ENCODE measurements around the gene CD38. TPM values are rescaled to one million over a fixed set of nuclear protein-coding genes. Genes with fewer than 3 reads are reported as not detected.

CD38 gene
- total RNA-seq, 2 donors from 2014 or later, result 0.78 to 2.6 TPM

GRCh38 chr4:15769202-15769601, 8.9 kb upstream of the CD38 start:
- intact Hi-C loops (cut with DNase I), result no loop called here
- DNase-seq, result no peak
- no peak for ATAC-seq
- Histone ChIP-seq H3K36me3 (replicated peaks in 1 of 2; ENCODE audit: insufficient read depth in 1 of 2, low read depth in 2 of 2) (no peaks in the 10 kb centered on the region), H3K27ac (no peak overlapping the region), H3K4me3 (no peak overlapping the region), H3K4me1 (no peaks in the 10 kb centered on the region), H3K27me3 (no peaks in the 10 kb centered on the region), H3K9me3 (no peaks in the 10 kb centered on the region)
- 53 to 54% methylated on average over 2 of the region's 2 CpGs for WGBS, 2 donors
- TF ChIP-seq CTCF (IDR thresholded peaks at IDR 0.05) (no peak), POLR2A (IDR thresholded peaks at IDR 0.05) (no peak)

GRCh38 chr4:15771216-15772058, 6.7 kb upstream of the CD38 start:
- no peaks in the 10 kb centered on the region for H3K9me3 ChIP-seq
- H3K4me3 ChIP-seq, result no peak overlapping the region
- TF ChIP-seq CTCF (IDR thresholded peaks at IDR 0.05), result no peak
- TF ChIP-seq POLR2A (IDR thresholded peaks at IDR 0.05), result no peak
- intact Hi-C loops (cut with DNase I), result no loop called here
- H3K36me3 ChIP-seq (replicated peaks in 1 of 2; ENCODE audit: insufficient read depth in 1 of 2, low read depth in 2 of 2), result no peaks in the 10 kb centered on the region
- H3K27ac ChIP-seq, result no peak overlapping the region
- H3K27me3 ChIP-seq, result no peaks in the 10 kb centered on the region
- no peak for ATAC-seq
- 37 to 43% methylated on average over 3 of the region's 3 CpGs for WGBS, 2 donors
- H3K4me1 ChIP-seq, result no peaks in the 10 kb centered on the region
- no peak for DNase-seq

- no peak overlapping the region for H3K27ac ChIP-seq
- no peak overlapping the region for H3K4me3 ChIP-seq
- no peaks in the 10 kb centered on the region for H3K36me3 ChIP-seq (replicated peaks in 1 of 2; ENCODE audit: insufficient read depth in 1 of 2, low read depth in 2 of 2)
- ATAC-seq, result no peak
- WGBS, 2 donors, result 65 to 66% methylated on average over 4 of the region's 4 CpGs
- DNase-seq, result no peak
- TF ChIP-seq POLR2A (IDR thresholded peaks at IDR 0.05) (no peak), CTCF (IDR thresholded peaks at IDR 0.05) (no peak)
- H3K27me3 ChIP-seq, result no peaks in the 10 kb centered on the region
- no peaks in the 10 kb centered on the region for H3K9me3 ChIP-seq
- H3K4me1 ChIP-seq, result peaks cover 9% of the 10 kb centered on the region
- intact Hi-C loops (cut with DNase I), result no loop called here
Measured at GRCh38 chr4:15774020-15774420, 4.1 kb upstream of the CD38 start.

- H3K4me1 ChIP-seq, result peaks cover 16% of the 10 kb centered on the region
- intact Hi-C loops (cut with DNase I), result no loop called here
- H3K27ac ChIP-seq, result no peak overlapping the region
- no peaks in the 10 kb centered on the region for H3K36me3 ChIP-seq (replicated peaks in 1 of 2; ENCODE audit: insufficient read depth in 1 of 2, low read depth in 2 of 2)
- no peaks in the 10 kb centered on the region for H3K9me3 ChIP-seq
- no peaks in the 10 kb centered on the region for H3K27me3 ChIP-seq
- WGBS, 2 donors, result 76 to 87% methylated on average over 5 of the region's 5 CpGs
- no peak overlapping the region for H3K4me3 ChIP-seq
- DNase-seq (no peak), ATAC-seq (no peak)
- TF ChIP-seq CTCF (IDR thresholded peaks at IDR 0.05) (no peak), POLR2A (IDR thresholded peaks at IDR 0.05) (no peak)
Measured at GRCh38 chr4:15776871-15777648, 1.1 kb upstream of the CD38 start.

Data from body of pancreas (tissue), 4 donors.